A673 (cell line): Measurements from ENCODE around the gene NGLY1. TPM values are rescaled to one million over a fixed set of nuclear protein-coding genes. Genes with fewer than 3 reads are reported as not detected.

Experiments
- Bru-seq: library from RNA; stranded (reverse); fragments of 400-500 nt; gene quantifications from one replicate; lab custom pipeline; 2021; lab: Mats Ljungman, UMichigan
- BruChase-seq, 2 experiments: library from RNA; stranded (reverse); fragments of 400-500 nt; gene quantifications; one replicate each; lab custom pipeline; 2021; lab: Mats Ljungman, UMichigan
- BruUV-seq: library from RNA; stranded (reverse); fragments of 400-500 nt; replicated peaks from 2 replicates; lab custom pipeline; 2021; lab: Mats Ljungman, UMichigan
- CTCF ChIA-PET: fragments of 300-600 bp; sonication (Branson Sonifier 250); formaldehyde crosslinking; loops from one replicate; lab custom pipeline; 2022; ENCODE audit warnings: antibody characterized with exemption; lab: Charles Lee
- POLR2A ChIA-PET: fragments of 300-600 bp; sonication (Branson Sonifier 250); formaldehyde crosslinking; loops from one replicate; lab custom pipeline; 2022; ENCODE audit warnings: antibody characterized with exemption; ENCODE audit not compliant: low non-redundant PET; lab: Charles Lee
- DNase-seq: peaks from one replicate; pipeline ENCODE4 v3.0.0-alpha.2; 2015; ENCODE audit warnings: low spot score
- H3K27ac ChIP-seq: fragments of 200-600 bp; sonication (generic); 2 replicates; pipeline ENCODE4 v1.5.1; 2016; ENCODE audit warnings: mixed run types, low read depth, mild to moderate bottlenecking, mixed read lengths, antibody characterized with exemption, low read length; ENCODE audit not compliant: poor library complexity, severe bottlenecking
- H3K27me3 ChIP-seq: fragments of 200-600 bp; sonication (generic); replicated peaks from 2 replicates; pipeline ENCODE4 v1.6.1; 2017; ENCODE audit warnings: mixed run types, low read depth, mild to moderate bottlenecking, mixed read lengths, antibody characterized with exemption, low read length; ENCODE audit not compliant: insufficient read depth, poor library complexity
- H3K36me3 ChIP-seq: fragments of 200-600 bp; sonication (generic); 2 replicates; pipeline ENCODE4 v1.6.1; 2016; ENCODE audit warnings: mixed run types, mild to moderate bottlenecking, mixed read lengths, antibody characterized with exemption, low read length; ENCODE audit not compliant: insufficient read depth, poor library complexity, severe bottlenecking
- H3K4me1 ChIP-seq: fragments of 200-600 bp; sonication (generic); 2 replicates; pipeline ENCODE4 v1.6.1; 2017; ENCODE audit warnings: mixed run types, mild to moderate bottlenecking, mixed read lengths, antibody characterized with exemption, low read length; ENCODE audit not compliant: insufficient read depth, poor library complexity, severe bottlenecking
- H3K4me3 ChIP-seq: fragments of 200-600 bp; sonication (generic); 2 replicates; pipeline ENCODE4 v1.5.1; 2016; ENCODE audit warnings: low read depth, mixed run types, mild to moderate bottlenecking, mixed read lengths, low read length; ENCODE audit not compliant: poor library complexity, severe bottlenecking
- H3K9me3 ChIP-seq: fragments of 200-600 bp; sonication (generic); 2 replicates; pipeline ENCODE4 v1.6.1; 2016; ENCODE audit warnings: mixed run types, low read depth, mild to moderate bottlenecking, mixed read lengths, antibody characterized with exemption, low read length; ENCODE audit not compliant: poor library complexity, severe bottlenecking
- EZH2 ChIP-seq: fragments of 200-600 bp; sonication (generic); IDR thresholded peaks from 2 replicates; pipeline ENCODE4 v1.6.1; 2017; ENCODE audit warnings: borderline replicate concordance, low read depth, mild to moderate bottlenecking, mixed read lengths, antibody characterized with exemption, low read length; ENCODE audit not compliant: poor library complexity, severe bottlenecking
- intact Hi-C: fragments of 100-400 bp; cut with micrococcal nuclease; formaldehyde crosslinking; loops from one replicate; pipeline ENCODE4 v1.10.0; 2022; ENCODE audit not compliant: unreplicated experiment
- long read RNA-seq: library from polyadenylated mRNA; stranded (forward); transcript quantifications from one replicate; pipeline ENCODE4 v2.0.0, GENCODE V29; 2022
- total RNA-seq: library from RNA; stranded (reverse); gene quantifications from 2 replicates; pipeline ENCODE4 v1.2.3, GENCODE V29; 2021
- TF ChIP-seq, protein P1 (sequence below): fragments of 300-800, 200-600 bp; sonication (generic); conservative IDR thresholded peaks from 2 replicates; pipeline ENCODE4 v1.5.1; 2017; ENCODE audit warnings: low read depth, mild to moderate bottlenecking, antibody characterized with exemption, low read length, moderate library complexity, mixed read lengths

NGLY1 gene, protein sequence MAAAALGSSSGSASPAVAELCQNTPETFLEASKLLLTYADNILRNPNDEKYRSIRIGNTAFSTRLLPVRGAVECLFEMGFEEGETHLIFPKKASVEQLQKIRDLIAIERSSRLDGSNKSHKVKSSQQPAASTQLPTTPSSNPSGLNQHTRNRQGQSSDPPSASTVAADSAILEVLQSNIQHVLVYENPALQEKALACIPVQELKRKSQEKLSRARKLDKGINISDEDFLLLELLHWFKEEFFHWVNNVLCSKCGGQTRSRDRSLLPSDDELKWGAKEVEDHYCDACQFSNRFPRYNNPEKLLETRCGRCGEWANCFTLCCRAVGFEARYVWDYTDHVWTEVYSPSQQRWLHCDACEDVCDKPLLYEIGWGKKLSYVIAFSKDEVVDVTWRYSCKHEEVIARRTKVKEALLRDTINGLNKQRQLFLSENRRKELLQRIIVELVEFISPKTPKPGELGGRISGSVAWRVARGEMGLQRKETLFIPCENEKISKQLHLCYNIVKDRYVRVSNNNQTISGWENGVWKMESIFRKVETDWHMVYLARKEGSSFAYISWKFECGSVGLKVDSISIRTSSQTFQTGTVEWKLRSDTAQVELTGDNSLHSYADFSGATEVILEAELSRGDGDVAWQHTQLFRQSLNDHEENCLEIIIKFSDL
- 30.4 and 37.0 TPM in 2 replicates for total RNA-seq
- Bru-seq, nascent RNA: percentile 80 among the genes with signal in this experiment
- BruChase-seq, experiment 1, labeled RNA remaining after a 2-hour chase: percentile 69 among the genes with signal in this experiment
- BruChase-seq, experiment 2, labeled RNA remaining after a 6-hour chase: percentile 62 among the genes with signal in this experiment
- long read RNA-seq, transcript NGLY1-204 (11 exons, 2,024 nt): minor isoform, 35 of 119 reads
- long read RNA-seq, transcript NGLY1-207 (12 exons, 2,534 nt): minor isoform, 6 of 119 reads
- long read RNA-seq, transcript NGLY1-202 (12 exons, 2,473 nt): major isoform, 53 of 119 reads
- long read RNA-seq, partial matches to known transcripts: 5 of 119 reads
- long read RNA-seq, other reads (novel, unspliced or antisense): 20 of 119 reads

GRCh38 chr3:25782938-25783660, at the start of gene NGLY1:
TSS of gene NGLY1 (minus strand) at chr3:25783443. CDS start at chr3:25783390, 53 bp downstream.
- Histone ChIP-seq H3K27ac (peak within 1 kb of the TSS; percentile 84), H3K36me3 (no peaks in the 10 kb centered on the region), H3K27me3 (no peaks in the 10 kb centered on the region), H3K4me1 (peaks cover 10% of the 10 kb centered on the region), H3K4me3 (peak within 1 kb of the TSS; percentile 96), H3K9me3 (no peaks in the 10 kb centered on the region)
- peak; percentile 88 for DNase-seq
- ChIA-PET CTCF (interaction anchor here (0.6 kb wide), 2 partner anchors 241 to 1291 kb away, joined by 5 to 6 read pairs; no protein-coding TSS in a partner anchor), POLR2A (interaction anchor here (0.5 to 0.7 kb wide), 3 partner anchors 42 to 1689 kb away, joined by 5 read pairs; no protein-coding TSS in a partner anchor)
- no TSS peak for BruUV-seq
- TF ChIP-seq, protein P1, sequence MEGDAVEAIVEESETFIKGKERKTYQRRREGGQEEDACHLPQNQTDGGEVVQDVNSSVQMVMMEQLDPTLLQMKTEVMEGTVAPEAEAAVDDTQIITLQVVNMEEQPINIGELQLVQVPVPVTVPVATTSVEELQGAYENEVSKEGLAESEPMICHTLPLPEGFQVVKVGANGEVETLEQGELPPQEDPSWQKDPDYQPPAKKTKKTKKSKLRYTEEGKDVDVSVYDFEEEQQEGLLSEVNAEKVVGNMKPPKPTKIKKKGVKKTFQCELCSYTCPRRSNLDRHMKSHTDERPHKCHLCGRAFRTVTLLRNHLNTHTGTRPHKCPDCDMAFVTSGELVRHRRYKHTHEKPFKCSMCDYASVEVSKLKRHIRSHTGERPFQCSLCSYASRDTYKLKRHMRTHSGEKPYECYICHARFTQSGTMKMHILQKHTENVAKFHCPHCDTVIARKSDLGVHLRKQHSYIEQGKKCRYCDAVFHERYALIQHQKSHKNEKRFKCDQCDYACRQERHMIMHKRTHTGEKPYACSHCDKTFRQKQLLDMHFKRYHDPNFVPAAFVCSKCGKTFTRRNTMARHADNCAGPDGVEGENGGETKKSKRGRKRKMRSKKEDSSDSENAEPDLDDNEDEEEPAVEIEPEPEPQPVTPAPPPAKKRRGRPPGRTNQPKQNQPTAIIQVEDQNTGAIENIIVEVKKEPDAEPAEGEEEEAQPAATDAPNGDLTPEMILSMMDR: no peak
- intact Hi-C loops: no loop called here

DNA sequence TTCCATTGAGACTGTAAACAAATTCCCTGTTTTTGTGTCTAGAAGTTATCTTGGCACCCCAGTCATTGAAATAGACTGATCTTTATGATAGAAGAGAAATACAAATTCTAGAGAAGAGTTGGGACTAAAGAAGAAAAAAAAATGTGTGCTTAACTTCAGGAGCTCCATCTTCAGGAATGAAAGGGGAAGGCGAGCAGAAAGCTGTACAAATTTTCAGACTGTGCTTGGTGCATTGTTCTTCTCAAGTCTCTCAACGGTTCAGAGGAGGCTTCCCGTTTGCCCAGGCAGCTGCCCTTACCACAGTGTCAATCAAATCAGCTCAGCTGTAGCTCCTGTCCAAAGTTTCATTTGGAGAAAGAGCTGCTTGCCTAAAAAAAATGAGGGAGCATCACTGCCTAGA, 48.3 kb upstream of the NGLY1 start:
- H3K36me3 ChIP-seq: no peaks in the 10 kb centered on the region
- peaks cover 17% of the 10 kb centered on the region for H3K4me1 ChIP-seq
- peaks cover 29% of the 10 kb centered on the region for H3K27me3 ChIP-seq
- TF ChIP-seq, protein P1: peak; percentile 51; the same call in 1 of the 2 replicates
- TF ChIP-seq EZH2: no peak
- ChIA-PET POLR2A (no interaction called here), CTCF (interaction anchor here (0.6 to 1.3 kb wide), 2 partner anchors 25 to 183 kb away, joined by 4 to 9 read pairs; no protein-coding TSS in a partner anchor)
- intact Hi-C loops: loop anchor here (2.0 to 5.0 kb wide), 2 partner anchors 169 to 183 kb away; partner anchors contain the start of gene TOP2B
- no peaks in the 10 kb centered on the region for H3K9me3 ChIP-seq
- no TSS peak for BruUV-seq
- no peak overlapping the region for H3K27ac ChIP-seq
- no peak overlapping the region for H3K4me3 ChIP-seq
- peak; percentile 65 for DNase-seq
